Nephron (organoid): ENCODE data around the gene MAGIX.
A peak's percentile ranks its signal among the peaks of the same experiment; 100 is the strongest.

ENCODE experiments used
- H3K27ac Mint-ChIP-seq, 3 experiments: 2 replicates each; pipeline ENCODE4 v1.8.0; 2020; ENCODE audit warnings: mixed read lengths in 3 of 3, mild to moderate bottlenecking in 2 of 3, moderate library complexity in 1 of 3
- H3K27me3 Mint-ChIP-seq: 2 replicates; pipeline ENCODE4 v1.8.0; 2021; ENCODE audit warnings: low read depth, mild to moderate bottlenecking, moderate library complexity, mixed read lengths
- H3K36me3 Mint-ChIP-seq: 2 replicates; pipeline ENCODE4 v1.8.0; 2020; ENCODE audit warnings: low read depth, mixed read lengths
- H3K4me1 Mint-ChIP-seq: 2 replicates; pipeline ENCODE4 v1.8.0; 2020; ENCODE audit warnings: mixed read lengths
- H3K4me3 Mint-ChIP-seq, 3 experiments: 2 replicates each; pipeline ENCODE4 v1.8.0; 2020; ENCODE audit warnings: mild to moderate bottlenecking in 3 of 3, mixed read lengths in 3 of 3, moderate library complexity in 2 of 3
- H3K9me3 Mint-ChIP-seq: 2 replicates; pipeline ENCODE4 v1.8.0; 2020; ENCODE audit warnings: mixed read lengths
- CTCF ChIP-seq, 3 experiments: fragments of 200-600 bp; sonication (generic); IDR thresholded peaks; one replicate each; pipeline ENCODE4 v1.5.0; 2021; ENCODE audit warnings: antibody characterized with exemption in 3 of 3; ENCODE audit not compliant: unreplicated experiment in 3 of 3

Gene MAGIX

GRCh38 chrX:49174723-49175122 lies 12.2 kb downstream of the MAGIX start:
- Mint-ChIP-seq H3K9me3 (peaks cover 21% of the 10 kb centered on the region), H3K27me3 (peaks cover 26% of the 10 kb centered on the region), H3K4me1 (no peaks in the 10 kb centered on the region), H3K36me3 (peaks cover 22% of the 10 kb centered on the region), H3K27ac (no peak overlapping the region), H3K4me3 (peak overlapping the region in 1 of 3 experiments; percentile 31)
- TF ChIP-seq CTCF (IDR thresholded peaks at IDR 0.05; ENCODE audit: unreplicated experiment in 3 of 3), result no peak

- Mint-ChIP-seq H3K27me3 (peaks cover 22% of the 10 kb centered on the region), H3K4me3 (no peak overlapping the region), H3K4me1 (no peaks in the 10 kb centered on the region), H3K36me3 (peaks cover 28% of the 10 kb centered on the region), H3K27ac (no peak overlapping the region), H3K9me3 (peaks cover 26% of the 10 kb centered on the region)
- TF ChIP-seq CTCF (IDR thresholded peaks at IDR 0.05; ENCODE audit: unreplicated experiment in 3 of 3), result no peak
Measured at GRCh38 chrX:49175435-49176274, 13.1 kb downstream of the MAGIX start.

GRCh38 chrX:49176421-49177326 lies 14.1 kb downstream of the MAGIX start:
- H3K4me1 Mint-ChIP-seq, result no peaks in the 10 kb centered on the region
- peaks cover 26% of the 10 kb centered on the region for H3K9me3 Mint-ChIP-seq
- H3K4me3 Mint-ChIP-seq, result no peak overlapping the region
- no peak overlapping the region for H3K27ac Mint-ChIP-seq
- H3K36me3 Mint-ChIP-seq, result peaks cover 30% of the 10 kb centered on the region
- H3K27me3 Mint-ChIP-seq, result peaks cover 16% of the 10 kb centered on the region
- TF ChIP-seq CTCF (IDR thresholded peaks at IDR 0.05; ENCODE audit: unreplicated experiment in 3 of 3), result no peak

- Mint-ChIP-seq H3K4me1 (no peaks in the 10 kb centered on the region), H3K27me3 (peaks cover 10% of the 10 kb centered on the region), H3K4me3 (no peak overlapping the region), H3K36me3 (peaks cover 34% of the 10 kb centered on the region), H3K9me3 (peaks cover 26% of the 10 kb centered on the region), H3K27ac (no peak overlapping the region)
- TF ChIP-seq CTCF (IDR thresholded peaks at IDR 0.05; ENCODE audit: unreplicated experiment in 3 of 3), result no peak
Measured at GRCh38 chrX:49177338-49177833, 14.8 kb downstream of the MAGIX start.

DNA sequence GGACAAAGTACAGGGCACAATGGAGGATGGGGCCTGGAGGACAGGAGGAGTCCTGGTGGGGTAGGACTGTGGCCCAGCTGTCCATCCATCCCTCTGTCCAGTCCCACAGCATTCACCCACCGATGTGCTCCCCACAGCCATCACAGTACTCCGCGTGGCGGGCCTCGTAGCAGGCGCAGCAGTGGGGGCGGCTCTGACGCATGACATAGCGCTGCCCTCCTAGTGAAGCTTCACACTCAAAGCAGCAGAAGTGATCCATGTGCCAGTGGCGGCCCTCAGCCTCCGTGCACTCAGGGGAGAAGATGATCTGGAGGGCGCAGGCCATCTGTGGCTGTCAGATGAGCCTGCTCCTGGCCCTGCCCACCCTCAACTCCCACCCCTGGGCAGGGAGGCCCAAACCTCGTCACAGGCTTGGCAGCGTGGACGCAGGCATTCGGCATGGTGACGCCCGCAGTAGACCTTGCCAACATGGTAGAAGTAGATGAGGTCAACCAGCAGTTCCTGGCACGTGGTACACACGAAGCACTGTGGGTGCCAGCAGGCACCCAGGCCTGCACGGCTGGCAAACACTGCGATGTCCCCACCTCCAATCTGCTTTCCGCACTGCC lies 15.4 kb downstream of the MAGIX start:
- no peak overlapping the region for H3K4me3 Mint-ChIP-seq
- H3K36me3 Mint-ChIP-seq, result peaks cover 37% of the 10 kb centered on the region
- peaks cover 4% of the 10 kb centered on the region for H3K27me3 Mint-ChIP-seq
- no peak for TF ChIP-seq CTCF (IDR thresholded peaks at IDR 0.05; ENCODE audit: unreplicated experiment in 3 of 3)
- H3K9me3 Mint-ChIP-seq, result peaks cover 23% of the 10 kb centered on the region
- no peaks in the 10 kb centered on the region for H3K4me1 Mint-ChIP-seq
- no peak overlapping the region for H3K27ac Mint-ChIP-seq
